UCSD-AML1 (cell line): ENCODE results near the gene GARIN5B.
A peak's percentile ranks its signal among the peaks of the same experiment; 100 is the strongest.

Source experiments
- DNase-seq: peaks from one replicate; lab custom pipeline; 2025; ENCODE audit not compliant: unreplicated experiment; lab: John Stamatoyannopoulos, UW

Gene GARIN5B

GRCh38 chr19:55389386-55390317, 26.6 kb upstream of the GARIN5B start:
- no peak for DNase-seq

GRCh38 chr19:55387736-55388497, 24.9 kb upstream of the GARIN5B start:
- no peak for DNase-seq

- DNase-seq = no peak
Measured at GRCh38 chr19:55386493-55386971, 23.5 kb upstream of the GARIN5B start.

DNA sequence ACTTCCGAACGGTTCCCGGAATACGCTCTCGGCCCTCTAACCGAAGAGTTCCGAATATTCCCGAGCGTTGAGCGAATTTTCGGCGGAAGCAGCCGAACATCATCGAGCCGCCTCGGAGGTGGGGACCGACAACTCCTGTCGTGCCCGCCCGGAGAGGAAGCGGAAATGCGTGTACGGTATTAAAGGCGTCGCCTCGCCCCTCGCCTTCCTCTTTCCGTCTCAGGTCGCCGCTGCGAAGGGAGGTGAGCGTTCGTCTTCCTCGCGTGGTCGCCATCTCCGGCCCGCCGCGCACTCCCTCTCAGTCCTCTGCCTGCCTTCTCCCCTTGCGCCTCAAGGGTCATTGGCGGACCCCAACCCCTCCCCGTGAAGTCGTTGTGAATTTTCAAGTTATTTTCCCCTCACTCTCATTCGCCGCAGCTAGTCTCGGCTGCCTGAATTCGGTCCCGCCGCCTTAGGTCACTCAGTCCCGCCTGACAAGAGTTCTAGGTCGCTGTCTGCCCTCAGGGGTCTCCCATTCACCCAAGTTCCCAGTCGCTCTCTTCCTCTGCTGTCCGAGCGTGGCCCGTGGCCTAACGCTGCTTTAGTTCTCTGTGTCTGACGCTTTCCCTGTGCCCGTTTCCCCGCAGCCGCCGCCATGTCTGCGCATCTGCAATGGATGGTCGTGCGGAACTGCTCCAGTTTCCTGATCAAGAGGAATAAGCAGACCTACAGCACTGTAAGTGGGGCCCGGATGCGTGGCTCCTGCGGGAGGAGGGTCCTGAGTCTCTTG, 22.8 kb upstream of the GARIN5B start, which contains the start of gene RPL28:
RPL28 (plus strand) TSS at position 209 of the 769 bp plus-strand sequence; CDS start at position 635, 426 bp downstream.
- peak; percentile 98 for DNase-seq

- peak; percentile 96 for DNase-seq
Measured at GRCh38 chr19:55384920-55385723, 22.1 kb upstream of the GARIN5B start.

- DNase-seq = peak; percentile 65
Measured at GRCh38 chr19:55384131-55384919, 21.3 kb upstream of the GARIN5B start, which contains the start of gene TMEM238. Gene TMEM238 (minus strand): TSS chr19:55384292. CDS start chr19:55384259, 33 bp downstream.

GRCh38 chr19:55383279-55384130, 20.4 kb upstream of the GARIN5B start:
- DNase-seq = peak; percentile 66

DNA sequence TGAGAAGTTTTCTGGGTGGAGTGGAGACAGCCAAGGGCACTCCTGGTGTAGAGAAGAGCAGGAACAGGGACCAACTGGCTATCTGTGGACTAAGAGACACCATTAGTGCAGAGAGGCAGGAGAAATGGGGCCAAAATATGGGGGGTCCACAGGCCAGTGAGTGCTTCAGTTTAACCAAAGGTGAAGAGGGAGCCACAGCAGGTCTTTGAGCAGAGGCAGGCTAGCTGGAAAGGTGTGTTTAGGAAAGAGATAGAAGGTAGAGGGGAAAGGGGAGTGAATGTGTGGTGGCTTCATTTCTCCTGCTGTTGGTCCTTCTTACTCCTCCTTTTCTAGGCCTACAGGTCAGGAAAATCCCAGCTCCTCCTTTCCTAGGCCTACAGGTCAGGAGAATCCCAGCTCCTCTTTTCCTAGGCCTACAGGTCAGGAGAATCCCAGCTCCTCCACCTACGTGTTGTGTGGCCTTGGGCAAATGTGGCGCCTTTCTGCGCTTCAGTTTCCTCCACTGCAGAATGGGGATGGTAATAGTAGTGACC, 19.5 kb upstream of the GARIN5B start:
- DNase-seq = no peak

GRCh38 chr19:55382013-55382412, 19.0 kb upstream of the GARIN5B start:
- DNase-seq = no peak

- DNase-seq = no peak
Measured at GRCh38 chr19:55379174-55379573, 16.1 kb upstream of the GARIN5B start.

DNA sequence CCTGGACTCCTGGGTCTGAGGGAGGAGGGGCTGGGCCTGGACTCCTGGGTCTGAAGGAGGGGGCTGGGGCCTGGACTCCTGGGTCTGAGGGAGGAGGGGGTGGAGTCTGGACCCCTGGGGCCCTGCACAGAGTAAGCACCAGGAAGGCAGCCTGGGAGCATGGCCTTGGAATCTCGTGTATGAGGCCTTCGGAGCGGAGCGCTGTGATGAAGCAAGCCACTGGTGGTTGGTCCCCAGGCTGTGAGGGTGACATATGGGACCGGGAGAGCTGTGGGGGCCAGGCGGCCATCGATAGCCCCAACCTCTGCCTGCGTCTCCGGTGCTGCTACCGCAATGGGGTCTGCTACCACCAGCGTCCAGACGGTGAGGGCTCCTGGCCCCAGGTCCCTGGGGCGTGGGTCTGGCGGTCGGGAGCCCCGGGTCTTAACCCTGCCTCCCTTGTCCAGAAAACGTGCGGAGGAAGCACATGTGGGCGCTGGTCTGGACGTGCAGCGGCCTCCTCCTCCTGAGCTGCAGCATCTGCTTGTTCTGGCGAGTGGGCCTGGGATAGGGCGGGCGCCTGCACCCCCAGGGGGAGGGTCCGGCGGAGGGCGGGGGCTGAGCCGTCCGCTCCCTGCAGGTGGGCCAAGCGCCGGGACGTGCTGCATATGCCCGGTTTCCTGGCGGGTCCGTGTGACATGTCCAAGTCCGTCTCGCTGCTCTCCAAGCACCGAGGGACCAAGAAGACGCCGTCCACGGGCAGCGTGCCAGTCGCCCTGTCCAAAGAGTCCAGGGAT, 14.5 kb upstream of the GARIN5B start:
- no peak for DNase-seq

- no peak for DNase-seq
Measured at GRCh38 chr19:55376241-55376933, 13.3 kb upstream of the GARIN5B start, which contains the start of gene TMEM190. Gene TMEM190 (plus strand): TSS chr19:55376826. CDS start chr19:55376854, 28 bp downstream.

GRCh38 chr19:55373993-55374757, 11.1 kb upstream of the GARIN5B start:
- DNase-seq = no peak

GRCh38 chr19:55373306-55373992, 10.4 kb upstream of the GARIN5B start:
- DNase-seq = no peak
